ENCODE measurements around the gene TLR1.
"Not testable (repeated sequence)": the region's sequence is repeated elsewhere in the genome, so short reads cannot be mapped to it uniquely, and the experiment has no call there.

TLR1 gene

GRCh38 chr4:38804654-38805295 lies at the start of gene TLR1:
TSS of gene TLR1 (minus strand) at chr4:38804791. CDS start at chr4:38798831, 5,960 bp downstream.
- no peak for DNase-seq (ENCODE audit: low read depth)

- DNase-seq (ENCODE audit: low read depth): no peak
Observed at GRCh38 chr4:38846015-38846414, 41.4 kb upstream of the TLR1 start.

GRCh38 chr4:38842994-38843393 lies 38.4 kb upstream of the TLR1 start:
- no peak for DNase-seq (ENCODE audit: low read depth)

DNA sequence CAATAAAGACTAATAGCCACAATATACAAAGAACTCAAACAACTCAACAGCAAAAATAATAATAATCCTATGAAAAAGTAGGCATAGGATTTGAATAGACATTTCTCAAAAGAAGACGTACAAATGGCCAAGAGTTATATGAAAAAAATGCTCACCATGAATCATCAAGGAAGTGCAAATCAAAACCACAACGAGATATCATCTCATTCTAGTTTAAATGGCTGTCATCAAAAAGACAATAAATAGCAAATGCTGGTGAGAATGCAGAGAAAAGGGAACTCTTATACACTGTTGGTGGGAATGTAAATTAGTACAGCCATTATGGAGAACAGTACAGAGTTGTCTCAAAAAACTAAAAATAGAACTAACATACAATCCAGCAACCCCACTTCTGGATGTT lies 33.3 kb upstream of the TLR1 start:
- DNase-seq (ENCODE audit: low read depth): no peak

DNA sequence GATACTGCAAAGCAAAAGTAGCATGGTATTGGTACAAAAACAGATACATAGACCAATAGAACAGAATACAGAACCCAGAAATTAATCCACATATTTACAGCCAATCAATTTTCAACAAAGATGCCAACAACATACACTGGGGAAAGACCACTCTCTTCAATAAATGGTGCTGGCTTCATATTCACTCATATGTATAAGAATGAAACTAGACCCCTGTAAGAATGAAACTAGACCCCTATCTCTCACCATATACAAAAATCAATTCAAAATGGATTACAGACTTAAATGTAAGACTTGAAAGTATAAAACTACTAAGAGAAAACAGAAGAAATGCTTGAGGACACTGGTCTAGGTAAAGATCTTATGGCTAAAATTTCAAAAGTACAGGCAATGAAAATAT lies 32.7 kb upstream of the TLR1 start:
- DNase-seq (ENCODE audit: low read depth): no peak

GRCh38 chr4:38834570-38834969 lies 30.0 kb upstream of the TLR1 start:
- no peak for DNase-seq (ENCODE audit: low read depth)

- no peak for DNase-seq (ENCODE audit: low read depth)
Observed at GRCh38 chr4:38832624-38833528, 28.3 kb upstream of the TLR1 start.

DNA sequence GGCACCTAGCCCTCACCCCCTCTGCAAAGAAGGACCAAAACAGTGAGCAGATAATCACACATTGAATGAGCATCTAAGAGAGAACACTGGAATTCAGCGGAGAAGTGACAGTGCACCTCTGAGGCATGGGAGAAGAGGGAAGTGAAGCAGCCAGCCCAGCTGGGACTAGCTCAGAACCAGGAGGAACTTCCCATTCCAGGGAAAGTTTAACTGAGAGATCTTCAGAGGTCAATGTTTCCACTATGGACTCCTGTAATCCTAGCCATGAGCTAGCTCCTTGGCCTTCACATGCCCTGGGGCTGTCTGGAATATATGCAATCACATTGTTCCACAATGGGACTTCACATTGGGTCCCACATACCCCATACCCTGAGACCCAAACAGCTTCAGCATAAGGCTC lies 27.6 kb upstream of the TLR1 start:
- no peak for DNase-seq (ENCODE audit: low read depth)

GRCh38 chr4:38831653-38832052 lies 27.1 kb upstream of the TLR1 start:
- DNase-seq (ENCODE audit: low read depth): no peak

- DNase-seq (ENCODE audit: low read depth): no peak
Observed at GRCh38 chr4:38829237-38829636, 24.6 kb upstream of the TLR1 start.

GRCh38 chr4:38823766-38824165 lies 19.2 kb upstream of the TLR1 start:
- no peak for DNase-seq (ENCODE audit: low read depth)

DNA sequence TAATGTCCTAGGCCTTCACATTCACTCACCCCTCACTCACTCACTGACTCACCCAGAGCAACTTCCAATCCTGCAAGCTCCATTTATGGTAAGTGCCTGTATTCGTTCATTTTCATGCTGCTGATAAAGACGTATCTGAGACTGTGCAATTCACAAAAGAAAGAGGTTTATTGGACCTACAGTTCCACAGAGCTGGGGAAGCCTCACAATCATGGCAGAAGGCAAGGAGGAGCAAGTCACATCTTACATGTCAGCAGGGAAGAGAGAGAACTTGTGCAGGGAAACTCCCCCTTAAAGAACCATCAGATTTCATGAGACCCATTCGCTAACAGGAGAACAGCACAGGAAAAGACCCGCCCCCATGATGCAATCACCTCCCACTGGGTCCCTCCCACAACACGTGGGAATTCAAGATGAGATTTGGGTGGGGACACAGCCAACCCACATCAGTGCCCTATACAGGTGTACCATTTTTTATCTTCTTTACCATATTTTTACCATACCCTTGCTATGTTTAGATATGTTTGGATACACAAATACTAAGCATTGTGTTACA lies 18.2 kb upstream of the TLR1 start:
- no peak for DNase-seq (ENCODE audit: low read depth)

GRCh38 chr4:38821739-38822138 lies 17.1 kb upstream of the TLR1 start:
- DNase-seq (ENCODE audit: low read depth): no peak

GRCh38 chr4:38820329-38821061 lies 15.9 kb upstream of the TLR1 start:
- no peak for DNase-seq (ENCODE audit: low read depth)

DNA sequence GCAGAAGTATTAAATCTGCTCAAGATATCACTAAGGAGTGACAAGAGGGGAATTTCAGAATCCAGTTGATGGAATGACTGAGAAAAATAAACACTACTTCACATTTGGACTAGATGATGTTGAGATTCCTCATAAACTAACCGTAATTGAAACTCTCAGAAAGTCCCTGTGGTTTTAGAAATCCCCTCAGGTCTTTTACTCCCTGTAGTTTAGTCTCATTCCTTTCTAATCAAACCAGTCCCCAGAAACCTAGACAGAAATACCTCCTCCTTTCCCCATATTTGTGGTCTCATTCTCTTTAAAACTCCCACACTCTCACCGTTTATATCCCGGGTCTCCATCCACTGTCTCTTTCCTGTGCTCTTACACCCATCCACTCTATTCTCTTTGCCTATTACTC lies 15.0 kb upstream of the TLR1 start:
- DNase-seq (ENCODE audit: low read depth): no peak

DNA sequence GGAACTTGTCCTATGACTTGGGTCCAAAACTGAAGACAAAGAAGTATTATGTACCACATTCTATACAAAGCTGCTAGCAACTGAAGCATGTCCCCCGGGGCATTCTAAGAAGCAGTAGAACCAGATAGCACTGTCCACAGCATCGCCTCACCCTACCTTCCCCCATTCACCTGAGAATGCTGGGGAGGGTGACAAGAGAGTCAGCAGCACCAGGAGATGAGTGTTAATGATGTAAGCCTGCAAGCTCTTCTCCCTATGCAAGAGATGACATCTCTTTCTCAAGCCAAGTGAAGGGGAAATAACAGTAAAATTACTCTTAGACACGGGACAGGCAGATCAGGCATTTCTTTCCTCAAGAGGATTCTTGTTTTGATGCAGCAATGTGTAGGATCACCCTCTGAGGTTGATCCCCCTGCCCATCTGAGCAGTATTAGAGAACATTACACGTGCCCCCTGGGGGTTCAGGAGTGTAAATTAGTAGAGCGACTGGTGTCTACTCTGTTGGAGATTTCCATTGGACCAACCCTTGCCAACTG lies 13.9 kb upstream of the TLR1 start:
- no peak for DNase-seq (ENCODE audit: low read depth)

DNA sequence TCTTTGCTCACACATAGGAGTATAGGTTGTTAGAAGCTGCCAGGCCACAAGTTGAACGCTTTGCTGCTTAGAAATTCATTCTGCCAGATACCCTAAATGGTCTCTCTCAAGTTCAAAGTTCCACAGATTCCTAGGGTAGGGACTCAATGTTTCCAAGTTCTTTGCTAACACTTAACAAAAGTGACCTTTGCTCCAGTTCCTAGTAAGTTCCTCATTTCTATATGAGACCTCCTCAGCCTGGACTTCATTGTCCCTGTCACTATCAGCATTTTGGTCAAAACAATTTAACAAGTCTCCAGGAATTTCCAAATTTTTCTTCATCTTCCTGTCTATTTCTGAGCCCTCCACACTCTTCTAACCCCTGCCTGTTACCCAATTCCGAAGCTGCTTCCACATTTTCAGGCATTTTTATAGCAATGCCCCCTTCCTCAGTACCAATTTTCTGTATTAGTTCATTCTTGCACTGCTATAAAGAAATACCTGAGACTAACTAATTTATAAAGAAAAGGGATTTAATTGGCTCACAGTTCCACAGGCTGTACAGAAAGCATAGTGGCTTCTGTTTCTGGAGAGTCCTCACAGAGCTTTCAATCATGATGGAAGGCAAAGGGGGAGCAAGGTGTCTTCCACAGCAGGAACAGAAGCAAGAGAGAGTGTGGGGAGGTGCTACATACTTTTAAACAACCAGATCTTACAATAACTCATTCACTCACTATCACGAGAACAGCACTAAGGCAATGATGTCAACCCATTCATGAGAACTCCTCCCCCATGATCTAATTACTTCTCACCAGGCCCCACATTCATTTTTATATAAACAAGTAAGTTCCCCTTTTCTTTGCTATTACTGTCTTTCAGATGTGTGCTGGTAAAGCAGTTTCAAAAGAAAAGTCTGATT lies 11.5 kb upstream of the TLR1 start:
- no peak for DNase-seq (ENCODE audit: low read depth)

DNA sequence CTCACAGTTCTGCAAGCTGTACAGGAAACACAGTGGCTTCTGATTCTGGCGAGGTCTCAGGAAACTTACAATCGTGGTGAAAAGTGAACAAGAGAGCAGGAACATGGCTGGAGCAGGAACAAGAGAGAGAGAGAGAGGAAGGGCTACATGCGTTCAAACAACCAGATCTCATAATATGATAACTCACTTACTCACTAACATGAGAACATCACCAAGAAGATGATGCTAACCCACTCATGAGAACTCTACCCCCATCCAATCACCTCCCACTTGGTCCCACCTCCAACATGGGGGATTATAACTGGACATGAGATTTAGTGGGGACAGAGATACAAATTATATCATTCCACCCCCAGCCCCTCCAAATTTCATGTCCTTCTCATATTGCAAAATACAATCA lies 9.8 kb upstream of the TLR1 start:
- DNase-seq (ENCODE audit: low read depth): no peak

GRCh38 chr4:38811297-38811696 lies 6.7 kb upstream of the TLR1 start:
- DNase-seq (ENCODE audit: low read depth): no peak

GRCh38 chr4:38807462-38807861 lies 2.9 kb upstream of the TLR1 start:
- DNase-seq (ENCODE audit: low read depth): not testable (repeated sequence)

- not testable (repeated sequence) for DNase-seq (ENCODE audit: low read depth)
Observed at GRCh38 chr4:38806251-38806650, 1.7 kb upstream of the TLR1 start.
